ENCODE measurements around the gene VSNL1. TPM values are rescaled to one million over a fixed set of nuclear protein-coding genes. Genes with fewer than 3 reads are reported as not detected.

VSNL1 gene
- total RNA-seq, 1 donor from 2014 or later: 0.23 TPM

GRCh38 chr2:17614174-17614930, 73.9 kb downstream of the VSNL1 start:
- no peak for DNase-seq (ENCODE audit: low spot score)

- DNase-seq (ENCODE audit: low spot score): no peak
These were observed 74.7 kb downstream of the VSNL1 start for GRCh38 chr2:17615147-17615546.

GRCh38 chr2:17615728-17616351, 75.3 kb downstream of the VSNL1 start:
- DNase-seq (ENCODE audit: low spot score): no peak

- DNase-seq (ENCODE audit: low spot score): no peak
These were observed 75.9 kb downstream of the VSNL1 start for GRCh38 chr2:17616405-17616804.

GRCh38 chr2:17617516-17617915, 77.0 kb downstream of the VSNL1 start:
- DNase-seq (ENCODE audit: low spot score): no peak

- no peak for DNase-seq (ENCODE audit: low spot score)
These were observed 77.5 kb downstream of the VSNL1 start for GRCh38 chr2:17617955-17618354.

- no peak for DNase-seq (ENCODE audit: low spot score)
These were observed 79.8 kb downstream of the VSNL1 start for GRCh38 chr2:17620280-17620679.

- DNase-seq (ENCODE audit: low spot score): no peak
These were observed 80.3 kb downstream of the VSNL1 start for GRCh38 chr2:17620841-17621240.

- DNase-seq (ENCODE audit: low spot score): no peak
These were observed 81.3 kb downstream of the VSNL1 start for GRCh38 chr2:17621781-17622180.

GRCh38 chr2:17625446-17625845, 85.0 kb downstream of the VSNL1 start:
- no peak for DNase-seq (ENCODE audit: low spot score)

GRCh38 chr2:17626986-17627385, 86.5 kb downstream of the VSNL1 start:
- DNase-seq (ENCODE audit: low spot score): no peak

GRCh38 chr2:17627434-17627833, 86.9 kb downstream of the VSNL1 start:
- DNase-seq (ENCODE audit: low spot score): no peak

GRCh38 chr2:17628349-17629261, 88.1 kb downstream of the VSNL1 start:
- DNase-seq (ENCODE audit: low spot score): no peak

GRCh38 chr2:17630089-17630488, 89.6 kb downstream of the VSNL1 start:
- DNase-seq (ENCODE audit: low spot score): no peak

GRCh38 chr2:17634997-17635396, 94.5 kb downstream of the VSNL1 start:
- no peak for DNase-seq (ENCODE audit: low spot score)

- DNase-seq (ENCODE audit: low spot score): no peak
These were observed 95.8 kb downstream of the VSNL1 start for GRCh38 chr2:17636257-17636656.

- no peak for DNase-seq (ENCODE audit: low spot score)
These were observed 96.8 kb downstream of the VSNL1 start for GRCh38 chr2:17637131-17637906.

- no peak for DNase-seq (ENCODE audit: low spot score)
These were observed 97.8 kb downstream of the VSNL1 start for GRCh38 chr2:17638196-17638743.

GRCh38 chr2:17640406-17640805, 99.9 kb downstream of the VSNL1 start:
- DNase-seq (ENCODE audit: low spot score): no peak

GRCh38 chr2:17643031-17643615, 102.6 kb downstream of the VSNL1 start:
- peak; percentile 44 for DNase-seq (ENCODE audit: low spot score)

Measured in mucosa of gallbladder (tissue), 1 donor.